Naive thymus-derived CD8-positive, alpha-beta T cell (primary cell): Measurements from ENCODE around the gene ZSCAN25. TPM values are rescaled to one million over a fixed set of nuclear protein-coding genes. Genes with fewer than 3 reads are reported as not detected.

Experiments
- ATAC-seq, 2 donors: fragments of 150-1000 bp; cut with Tn5 transposase in 1 of 2; sonication (Bioruptor Pico), chemical (Tn5 transposase) in 1 of 2; 1 replicate in 1 of 2; 2 replicates in 1 of 2; pipeline ENCODE4 v1.10.0; 2021; ENCODE audit warnings: mild to moderate bottlenecking in 2 of 2, moderate library complexity in 2 of 2
- POLR2A ChIA-PET: fragments of 350-600 bp; sonication (Branson Sonifier 250); formaldehyde crosslinking; loops from one replicate; lab custom pipeline; 2021; ENCODE audit warnings: antibody characterized with exemption; lab: Charles Lee
- DNase-seq, 10 donors: peaks; one replicate each; pipeline versions ENCODE4 v3.0.0 to v3.0.0-alpha.2; 2020 to 2022
- H3K27ac Mint-ChIP-seq, 10 donors: one replicate each; pipeline ENCODE4 v1.8.0; 2020 to 2022; ENCODE audit warnings: mild to moderate bottlenecking in 10 of 10, mixed read lengths in 10 of 10, moderate library complexity in 4 of 10, inconsistent platforms in 1 of 10
- H3K27me3 Mint-ChIP-seq, 5 donors: one replicate each; pipeline ENCODE4 v1.8.0; 2021 to 2022; ENCODE audit warnings: mixed read lengths in 5 of 5
- H3K36me3 Mint-ChIP-seq, 3 donors: one replicate each; pipeline ENCODE4 v1.8.0; 2020 to 2022; ENCODE audit warnings: mixed read lengths in 3 of 3, mild to moderate bottlenecking in 2 of 3, inconsistent platforms in 1 of 3
- H3K4me1 Mint-ChIP-seq, 4 donors: one replicate each; pipeline ENCODE4 v1.8.0; 2021 to 2022; ENCODE audit warnings: mixed read lengths in 4 of 4
- H3K4me3 Mint-ChIP-seq, 10 donors: one replicate each; pipeline ENCODE4 v1.8.0; 2020 to 2022; ENCODE audit warnings: mild to moderate bottlenecking in 10 of 10, mixed read lengths in 10 of 10, moderate library complexity in 6 of 10, inconsistent platforms in 1 of 10
- H3K9me3 Mint-ChIP-seq, 9 donors: one replicate each; pipeline ENCODE4 v1.8.0; 2020 to 2022; ENCODE audit warnings: mixed read lengths in 9 of 9, mild to moderate bottlenecking in 3 of 9, inconsistent platforms in 1 of 9, moderate library complexity in 1 of 9
- polyA plus RNA-seq, 3 donors: library from polyadenylated mRNA; unstranded; fragments of 300-500 nt; fragmentation: Illumina TruSeq; gene quantifications; one replicate each; pipeline ENCODE4 v1.2.3, GENCODE V29; 2021
- total RNA-seq, 8 experiments: library from RNA in 2 of 8; stranded (reverse) in 2 of 8; gene quantifications; one replicate each; pipeline ENCODE4 v1.2.3 and lab custom pipeline; 2021 to 2026

The ZSCAN25 gene
- total and polyA plus RNA-seq, 5 experiments from 2014 or later = 9.2 to 57.8 (median 19.0) TPM

DNA sequence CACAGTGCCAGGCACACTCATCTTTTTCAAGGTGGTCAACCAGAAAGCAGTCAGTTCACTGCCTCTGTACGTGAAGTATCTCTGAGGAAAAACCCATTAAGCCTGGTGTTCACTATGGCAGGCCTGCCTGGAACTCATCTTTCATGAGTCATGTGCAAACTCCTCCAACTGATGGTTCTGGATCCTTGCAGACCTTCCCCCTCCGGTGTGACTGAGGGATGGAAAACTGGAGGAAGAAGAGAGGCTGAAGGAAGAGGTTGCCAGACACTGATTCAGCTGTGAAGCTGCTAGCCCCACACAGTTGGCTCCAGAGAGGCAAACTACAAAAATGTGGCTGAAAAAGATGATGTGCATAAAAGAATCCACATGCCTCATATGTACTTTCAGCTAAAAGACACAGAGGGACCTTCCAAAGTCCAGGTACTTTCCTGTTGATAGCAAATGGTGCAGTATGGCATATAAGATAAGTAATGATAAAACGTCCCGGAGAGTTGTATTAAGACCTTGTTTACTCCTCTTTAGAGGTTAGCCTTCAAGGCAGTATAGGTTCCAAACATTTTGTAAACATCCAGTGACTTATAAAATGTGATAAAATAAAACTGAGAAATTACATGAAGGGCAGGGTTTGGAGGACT lies 60.4 kb downstream of the ZSCAN25 start:
- Mint-ChIP-seq H3K27ac (peak overlapping the region in 2 of 10 donors; percentile 63 to 66), H3K4me1 (peaks cover 18 to 28% (median 20%) of the 10 kb centered on the region in 4 donors), H3K9me3 (no peaks in the 10 kb centered on the region), H3K36me3 (peaks cover 0 to 5% (median 4%) of the 10 kb centered on the region in 3 donors), H3K27me3 (peaks cover 0 to 2% (median 0%) of the 10 kb centered on the region in 5 donors), H3K4me3 (no peak overlapping the region)
- POLR2A ChIA-PET = no interaction called here
- ATAC-seq (no peak), DNase-seq (no peak)

DNA sequence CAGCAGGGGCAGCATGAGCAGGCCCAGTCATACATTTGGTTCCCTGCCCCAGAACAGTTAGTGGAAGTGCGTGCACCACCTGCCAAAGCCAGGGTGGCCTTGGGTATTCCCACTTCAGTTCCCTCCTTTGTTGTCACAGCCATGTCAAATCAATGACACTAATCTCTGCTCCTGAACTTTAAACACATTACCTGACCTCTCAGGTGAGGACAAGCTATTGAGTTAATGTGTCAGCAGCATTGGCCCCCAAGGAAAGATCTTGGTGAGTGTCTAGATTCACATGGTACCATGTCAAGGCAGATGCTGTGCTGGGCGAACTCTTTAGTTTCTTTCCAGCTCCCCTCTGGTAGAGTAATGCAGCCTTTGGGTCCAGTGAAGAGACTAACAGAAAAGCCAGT lies 60.9 kb downstream of the ZSCAN25 start:
- peak overlapping the region in 1 of 10 donors; percentile 6 for H3K27ac Mint-ChIP-seq
- POLR2A ChIA-PET = no interaction called here
- H3K4me3 Mint-ChIP-seq = no peak overlapping the region
- no peaks in the 10 kb centered on the region for H3K9me3 Mint-ChIP-seq
- no peak for ATAC-seq
- peaks cover 19 to 25% (median 20%) of the 10 kb centered on the region in 4 donors for H3K4me1 Mint-ChIP-seq
- H3K36me3 Mint-ChIP-seq = peaks cover 0 to 8% (median 5%) of the 10 kb centered on the region in 3 donors
- DNase-seq = no peak
- peaks cover 0 to 2% (median 0%) of the 10 kb centered on the region in 5 donors for H3K27me3 Mint-ChIP-seq

DNA sequence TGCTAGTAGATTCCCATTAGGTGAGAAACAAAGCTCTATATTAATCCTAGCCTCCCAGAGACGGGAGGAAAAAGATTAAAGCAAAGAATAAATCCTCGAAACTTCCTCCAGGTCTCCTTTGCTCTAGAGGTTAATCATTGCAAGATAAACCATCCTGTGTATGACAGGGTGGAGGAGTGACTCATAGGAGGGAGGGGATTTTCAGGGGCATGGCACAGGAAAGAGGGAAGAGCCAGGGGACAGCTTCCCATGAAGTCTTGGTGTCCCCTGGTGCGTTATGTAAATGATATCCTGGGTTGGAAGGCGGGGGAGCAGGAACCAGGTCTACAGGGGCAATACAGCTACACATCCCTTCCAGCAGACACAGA lies 62.3 kb downstream of the ZSCAN25 start:
- Mint-ChIP-seq H3K9me3 (no peaks in the 10 kb centered on the region), H3K36me3 (peaks cover 0 to 17% (median 7%) of the 10 kb centered on the region in 3 donors), H3K27me3 (peaks cover 0 to 2% (median 0%) of the 10 kb centered on the region in 5 donors), H3K27ac (no peak overlapping the region), H3K4me1 (peaks cover 19 to 24% (median 22%) of the 10 kb centered on the region in 4 donors), H3K4me3 (no peak overlapping the region)
- DNase-seq (no peak), ATAC-seq (no peak)
- POLR2A ChIA-PET = no interaction called here

DNA sequence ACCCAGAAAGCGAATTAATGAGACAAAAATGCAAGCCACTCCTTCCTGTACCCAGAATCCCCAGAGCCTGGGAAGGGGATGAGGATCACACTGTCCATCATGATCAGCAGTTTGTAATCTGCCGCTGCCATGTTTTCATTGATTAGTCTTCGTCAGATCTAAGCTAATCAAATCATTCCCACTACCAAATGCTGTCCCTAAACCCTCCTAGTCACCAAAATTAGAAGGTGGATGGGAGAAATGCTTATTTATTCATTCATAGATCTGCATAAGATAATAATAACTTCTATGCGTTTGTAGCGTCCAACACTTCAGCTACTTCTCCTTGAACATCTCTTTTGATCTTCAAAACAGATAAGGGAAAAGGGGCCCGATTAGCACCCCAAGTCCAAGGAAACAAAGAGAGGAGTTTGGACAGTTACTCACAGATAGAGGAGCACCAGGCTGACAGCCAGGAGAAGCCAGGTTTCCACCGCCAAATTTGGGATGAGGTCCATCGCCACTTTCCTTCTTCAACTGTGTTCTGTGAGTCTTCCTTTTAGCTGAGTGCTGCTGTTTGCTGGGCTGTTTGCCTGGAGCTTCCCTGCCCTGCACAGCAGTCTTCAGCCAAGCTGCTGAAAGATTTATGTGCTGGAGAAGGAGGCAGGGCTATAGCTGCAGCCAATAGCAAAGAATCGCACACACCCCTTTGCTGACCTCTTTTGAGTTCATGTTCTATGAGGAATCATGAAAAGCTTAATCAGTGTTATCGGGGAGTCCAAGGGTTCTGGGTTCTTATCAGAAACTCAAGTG lies 62.9 kb downstream of the ZSCAN25 start, which contains the start of gene CYP3A5:
Gene CYP3A5, minus strand, starts transcription at position 597 of the 792 bp plus-strand sequence. Its CDS starts 100 bp downstream, at position 497.
- DNase-seq = no peak
- H3K4me3 Mint-ChIP-seq = no peak within 1 kb of the TSS
- POLR2A ChIA-PET = no interaction called here

More for the DNA sequence above, 62.9 kb downstream of the ZSCAN25 start, which contains the start of gene CYP3A5:
- peaks cover 0 to 17% (median 7%) of the 10 kb centered on the region in 3 donors for H3K36me3 Mint-ChIP-seq
- H3K27ac Mint-ChIP-seq = peak within 1 kb of the TSS in 4 of 10 donors; percentile 8 to 63 (median 58)
- ATAC-seq = no peak
- peaks cover 0 to 2% (median 0%) of the 10 kb centered on the region in 5 donors for H3K27me3 Mint-ChIP-seq
- no peaks in the 10 kb centered on the region for H3K9me3 Mint-ChIP-seq
- H3K4me1 Mint-ChIP-seq = peaks cover 18 to 21% (median 19%) of the 10 kb centered on the region in 4 donors

Other genes with a start within 250 kb of the ZSCAN25 start
- 100 to 1,000 TPM; 165 to 170 TPM for gene ARPC1B, start 242.2 kb upstream of the ZSCAN25 start, total RNA-seq
- gene ARPC1B, start 242.2 kb upstream of the ZSCAN25 start, polyA plus RNA-seq = 100 to 1,000 TPM; 597 to 712 (median 662) TPM
- gene PDAP1, start 208.3 kb upstream of the ZSCAN25 start, total RNA-seq = 10 to 100 TPM; 70.2 to 75.1 TPM
- 10 to 100 TPM; 24.0 to 35.6 (median 33.4) TPM for gene PDAP1, start 208.3 kb upstream of the ZSCAN25 start, polyA plus RNA-seq
- gene BUD31, start 208.0 kb upstream of the ZSCAN25 start, total RNA-seq = 10 to 100 TPM; 61.7 to 74.6 TPM
- 100 to 1,000 TPM; 151 to 216 (median 170) TPM for gene BUD31, start 208.0 kb upstream of the ZSCAN25 start, polyA plus RNA-seq
- gene PTCD1, start 178.1 kb upstream of the ZSCAN25 start, total RNA-seq = 10 to 100 TPM; 11.5 to 13.8 TPM
- gene PTCD1, start 178.1 kb upstream of the ZSCAN25 start, polyA plus RNA-seq = 1 to 10 TPM; 2.0 to 3.9 (median 3.2) TPM
- 10 to 100 TPM; 48.6 to 55.2 TPM for gene CPSF4, start 178.0 kb upstream of the ZSCAN25 start, total RNA-seq
- 10 to 100 TPM; 22.9 to 31.3 (median 28.1) TPM for gene CPSF4, start 178.0 kb upstream of the ZSCAN25 start, polyA plus RNA-seq
- gene ATP5MF, start 150.8 kb upstream of the ZSCAN25 start, total RNA-seq = 100 to 1,000 TPM; 150 to 165 TPM
- 100 to 1,000 TPM; 421 to 484 (median 453) TPM for gene ATP5MF, start 150.8 kb upstream of the ZSCAN25 start, polyA plus RNA-seq
- gene ZNF789, start 144.1 kb upstream of the ZSCAN25 start, total RNA-seq = 10 to 100 TPM; 22.8 to 31.8 TPM
- 1 to 10 TPM; 7.3 to 8.2 (median 8.0) TPM for gene ZNF789, start 144.1 kb upstream of the ZSCAN25 start, polyA plus RNA-seq
- 100 to 1,000 TPM; 107 to 120 TPM for gene ZNF394, start 116.7 kb upstream of the ZSCAN25 start, total RNA-seq
- gene ZNF394, start 116.7 kb upstream of the ZSCAN25 start, polyA plus RNA-seq = 10 to 100 TPM; 58.5 to 67.1 (median 60.8) TPM
- 1 to 10 TPM; 8.9 to 9.9 TPM for gene ZKSCAN5, start 112.3 kb upstream of the ZSCAN25 start, total RNA-seq
- gene ZKSCAN5, start 112.3 kb upstream of the ZSCAN25 start, polyA plus RNA-seq = 1 to 10 TPM; 3.0 to 5.7 (median 3.9) TPM
- gene FAM200A, start 64.8 kb upstream of the ZSCAN25 start, total RNA-seq = 10 to 100 TPM in 1 of 2 experiments, 1 to 10 TPM in 1; 8.6 to 11.3 TPM
- gene FAM200A, start 64.8 kb upstream of the ZSCAN25 start, polyA plus RNA-seq = 1 to 10 TPM; 3.2 to 6.3 (median 5.4) TPM
- 100 to 1,000 TPM; 179 to 181 TPM for gene ZNF655, start 58.3 kb upstream of the ZSCAN25 start, total RNA-seq
- 10 to 100 TPM; 70.3 to 86.3 (median 74.3) TPM for gene ZNF655, start 58.3 kb upstream of the ZSCAN25 start, polyA plus RNA-seq
- gene TMEM225B, start 18.7 kb upstream of the ZSCAN25 start, total RNA-seq = 1 to 10 TPM; 2.3 to 2.5 TPM
- gene TMEM225B, start 18.7 kb upstream of the ZSCAN25 start, polyA plus RNA-seq = 1 to 10 TPM; 2.7 to 3.4 (median 2.8) TPM
- gene CYP3A5, start 63.0 kb downstream of the ZSCAN25 start, total RNA-seq = under 1 TPM in 1 of 2 experiments, not detected in 1; 0.16 TPM
- gene CYP3A5, start 63.0 kb downstream of the ZSCAN25 start, polyA plus RNA-seq = under 1 TPM; 0.14 to 0.41 (median 0.20) TPM
- gene CYP3A7, start 118.2 kb downstream of the ZSCAN25 start, total RNA-seq = not detected
- gene CYP3A7, start 118.2 kb downstream of the ZSCAN25 start, polyA plus RNA-seq = not detected
- gene CYP3A4, start 167.2 kb downstream of the ZSCAN25 start, total RNA-seq = not detected
- under 1 TPM in 1 of 3 donors, not detected in 2; 0.14 TPM for gene CYP3A4, start 167.2 kb downstream of the ZSCAN25 start, polyA plus RNA-seq
- gene CYP3A43, start 211.1 kb downstream of the ZSCAN25 start, total RNA-seq = under 1 TPM in 1 of 2 experiments, not detected in 1; 0.44 TPM
- gene CYP3A43, start 211.1 kb downstream of the ZSCAN25 start, polyA plus RNA-seq = not detected